ENCODE results near the gene RARG. TPM values are rescaled to one million over a fixed set of nuclear protein-coding genes. Genes with fewer than 3 reads are reported as not detected.

Gene RARG
- total RNA-seq, 1 experiment from 2014 or later: 11.8 TPM

GRCh38 chr12:53201639-53202038 lies 30.4 kb downstream of the RARG start:
- TF ChIP-seq CTCF (IDR thresholded peaks at IDR 0.05; ENCODE audit: insufficient read depth in 1 of 2, low read depth in 1 of 2, low read length in 1 of 2, severe bottlenecking in 1 of 2, unreplicated experiment in 1 of 2): no peak
- H3K36me3 ChIP-seq (ENCODE audit: control insufficient read depth, insufficient read depth, low read length): no peaks in the 10 kb centered on the region
- no peaks in the 10 kb centered on the region for H3K9me3 ChIP-seq
- ChIA-PET CTCF (interaction anchor here (1.0 kb wide), 1 partner anchor 10 kb away, joined by 3 read pairs; no protein-coding TSS in a partner anchor), POLR2A (no interaction called here)
- no peaks in the 10 kb centered on the region for H3K9me3 Mint-ChIP-seq (ENCODE audit: unreplicated experiment)
- no peak overlapping the region for H3K4me3 ChIP-seq (ENCODE audit: low read depth, low read length)
- no peak overlapping the region for H3K4me3 Mint-ChIP-seq (ENCODE audit: unreplicated experiment)
- H3K4me1 Mint-ChIP-seq (ENCODE audit: low read depth, unreplicated experiment): no peaks in the 10 kb centered on the region
- no peaks in the 10 kb centered on the region for H3K27me3 Mint-ChIP-seq (ENCODE audit: insufficient read depth, unreplicated experiment)
- H3K4me1 ChIP-seq: no peaks in the 10 kb centered on the region
- H3K27ac Mint-ChIP-seq (ENCODE audit: unreplicated experiment): no peak overlapping the region
- H3K36me3 Mint-ChIP-seq (ENCODE audit: insufficient read depth, unreplicated experiment): no peaks in the 10 kb centered on the region
- no TSS peak for BruUV-seq (replicated peaks)
- intact Hi-C loops (cut with micrococcal nuclease; ENCODE audit: unreplicated experiment): no loop called here
- no peak for DNase-seq
- H3K27me3 ChIP-seq (replicated peaks; ENCODE audit: control insufficient read depth, insufficient read depth, low read length): no peaks in the 10 kb centered on the region

GRCh38 chr12:53201177-53201541 lies 30.9 kb downstream of the RARG start:
- no peak for TF ChIP-seq CTCF (IDR thresholded peaks at IDR 0.05; ENCODE audit: insufficient read depth in 1 of 2, low read depth in 1 of 2, low read length in 1 of 2, severe bottlenecking in 1 of 2, unreplicated experiment in 1 of 2)
- H3K36me3 Mint-ChIP-seq (ENCODE audit: insufficient read depth, unreplicated experiment): no peaks in the 10 kb centered on the region
- no peaks in the 10 kb centered on the region for H3K27me3 ChIP-seq (replicated peaks; ENCODE audit: control insufficient read depth, insufficient read depth, low read length)
- BruUV-seq (replicated peaks): no TSS peak
- ChIA-PET POLR2A (no interaction called here), CTCF (no interaction called here)
- no peaks in the 10 kb centered on the region for H3K9me3 ChIP-seq
- H3K4me1 ChIP-seq: no peaks in the 10 kb centered on the region
- no peak overlapping the region for H3K4me3 ChIP-seq (ENCODE audit: low read depth, low read length)
- no peaks in the 10 kb centered on the region for H3K4me1 Mint-ChIP-seq (ENCODE audit: low read depth, unreplicated experiment)
- H3K4me3 Mint-ChIP-seq (ENCODE audit: unreplicated experiment): no peak overlapping the region
- H3K27me3 Mint-ChIP-seq (ENCODE audit: insufficient read depth, unreplicated experiment): no peaks in the 10 kb centered on the region
- H3K9me3 Mint-ChIP-seq (ENCODE audit: unreplicated experiment): no peaks in the 10 kb centered on the region
- no peaks in the 10 kb centered on the region for H3K36me3 ChIP-seq (ENCODE audit: control insufficient read depth, insufficient read depth, low read length)
- no peak for DNase-seq
- H3K27ac Mint-ChIP-seq (ENCODE audit: unreplicated experiment): no peak overlapping the region
- intact Hi-C loops (cut with micrococcal nuclease; ENCODE audit: unreplicated experiment): no loop called here

DNA sequence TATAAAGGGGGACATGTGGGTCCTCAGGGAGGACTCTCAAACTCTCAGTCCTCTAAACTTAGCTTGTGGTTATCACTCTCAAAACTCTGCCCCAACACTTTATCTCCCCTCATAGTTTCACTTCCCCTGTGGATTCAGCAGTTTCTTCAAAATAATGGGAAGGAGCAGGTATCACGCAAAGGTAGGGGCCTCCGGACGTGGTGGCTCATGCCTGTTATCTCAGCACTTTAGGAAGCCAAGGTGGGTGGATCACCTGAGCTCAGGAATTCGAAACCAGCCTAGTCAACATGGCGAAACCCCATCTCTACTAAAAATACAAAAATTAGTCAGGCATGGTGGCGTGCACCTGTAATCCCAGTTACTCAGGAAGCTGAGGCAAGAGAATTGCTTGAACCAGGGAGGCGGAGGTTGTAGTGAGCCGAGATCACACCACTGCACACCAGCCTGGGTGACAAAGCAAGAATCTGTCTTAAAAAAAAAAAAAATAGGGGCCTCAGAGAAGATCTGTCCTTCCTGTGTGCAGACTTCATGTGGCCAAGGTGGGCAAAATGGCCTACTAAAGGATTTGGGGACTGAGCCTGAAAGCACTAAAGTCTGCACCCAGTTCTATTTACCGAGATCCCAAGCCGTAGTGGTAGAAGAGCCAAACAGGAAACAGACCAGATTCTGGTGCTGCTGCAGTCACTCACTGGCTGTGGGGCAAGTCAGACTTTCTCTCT lies 31.4 kb downstream of the RARG start:
- intact Hi-C loops (cut with micrococcal nuclease; ENCODE audit: unreplicated experiment): no loop called here
- POLR2A ChIA-PET: no interaction called here

More for the DNA sequence above, 31.4 kb downstream of the RARG start:
- Histone ChIP-seq H3K9me3 (no peaks in the 10 kb centered on the region), H3K36me3 (ENCODE audit: control insufficient read depth, insufficient read depth, low read length) (no peaks in the 10 kb centered on the region), H3K27me3 (replicated peaks; ENCODE audit: control insufficient read depth, insufficient read depth, low read length) (no peaks in the 10 kb centered on the region), H3K4me1 (no peaks in the 10 kb centered on the region), H3K4me3 (ENCODE audit: low read depth, low read length) (no peak overlapping the region)
- Mint-ChIP-seq H3K9me3 (ENCODE audit: unreplicated experiment) (no peaks in the 10 kb centered on the region), H3K27me3 (ENCODE audit: insufficient read depth, unreplicated experiment) (no peaks in the 10 kb centered on the region), H3K4me1 (ENCODE audit: low read depth, unreplicated experiment) (no peaks in the 10 kb centered on the region), H3K36me3 (ENCODE audit: insufficient read depth, unreplicated experiment) (no peaks in the 10 kb centered on the region), H3K4me3 (ENCODE audit: unreplicated experiment) (no peak overlapping the region), H3K27ac (ENCODE audit: unreplicated experiment) (no peak overlapping the region)
- no peak for TF ChIP-seq CTCF (IDR thresholded peaks at IDR 0.05; ENCODE audit: insufficient read depth in 1 of 2, low read depth in 1 of 2, low read length in 1 of 2, severe bottlenecking in 1 of 2, unreplicated experiment in 1 of 2)
- CTCF ChIA-PET: no interaction called here
- BruUV-seq (replicated peaks): no TSS peak
- DNase-seq: no peak
